Endothelial cell (in vitro differentiated cells): Measurements from ENCODE around the gene UBE2E2. TPM values are rescaled to one million over a fixed set of nuclear protein-coding genes. Genes with fewer than 3 reads are reported as not detected.
A peak's percentile ranks its signal among the peaks of the same experiment; 100 is the strongest.

ENCODE experiments used
- DNase-seq: peaks from one replicate; pipeline ENCODE4 v3.0.0; 2021; ENCODE audit warnings: low spot score
- H3K27ac Mint-ChIP-seq: one replicate; pipeline ENCODE4 v1.8.0; 2021; ENCODE audit warnings: mixed read lengths, inconsistent platforms; ENCODE audit not compliant: unreplicated experiment
- H3K27me3 Mint-ChIP-seq: one replicate; pipeline ENCODE4 v1.8.0; 2021; ENCODE audit warnings: mild to moderate bottlenecking, moderate library complexity, mixed read lengths, inconsistent platforms; ENCODE audit not compliant: unreplicated experiment
- H3K36me3 Mint-ChIP-seq: one replicate; pipeline ENCODE4 v1.8.0; 2021; ENCODE audit warnings: mild to moderate bottlenecking, low read depth, mixed read lengths, inconsistent platforms; ENCODE audit not compliant: unreplicated experiment
- H3K4me1 Mint-ChIP-seq: one replicate; pipeline ENCODE4 v1.8.0; 2021; ENCODE audit warnings: mild to moderate bottlenecking, mixed read lengths, inconsistent platforms; ENCODE audit not compliant: unreplicated experiment
- H3K4me3 Mint-ChIP-seq: one replicate; pipeline ENCODE4 v1.8.0; 2021; ENCODE audit warnings: mild to moderate bottlenecking, mixed read lengths, inconsistent platforms; ENCODE audit not compliant: unreplicated experiment
- H3K9me3 Mint-ChIP-seq: one replicate; pipeline ENCODE4 v1.8.0; 2021; ENCODE audit warnings: mixed read lengths, inconsistent platforms; ENCODE audit not compliant: unreplicated experiment
- total RNA-seq: library from RNA; stranded (reverse); fragmentation: NEBNext Ultra II Directional; extraction: Animal tissue kit (Norgen Biotek cat#: 25700); gene quantifications from one replicate; pipeline ENCODE4 v1.2.1, GENCODE V29; 2021; ENCODE audit not compliant: unreplicated experiment
- TF ChIP-seq, protein P1 (sequence below): fragments of 200-600 bp; sonication (generic); IDR thresholded peaks from one replicate; pipeline ENCODE4 v1.5.0; 2021; ENCODE audit warnings: antibody characterized with exemption; ENCODE audit not compliant: unreplicated experiment

UBE2E2 gene
- total RNA-seq, 1 donor from 2014 or later: 46.9 TPM

GRCh38 chr3:23435904-23436303 is 232.8 kb downstream of the UBE2E2 start:
- peaks cover 35% of the 10 kb centered on the region for H3K4me1 Mint-ChIP-seq
- no peak for DNase-seq
- no peaks in the 10 kb centered on the region for H3K27me3 Mint-ChIP-seq
- TF ChIP-seq, protein P1, sequence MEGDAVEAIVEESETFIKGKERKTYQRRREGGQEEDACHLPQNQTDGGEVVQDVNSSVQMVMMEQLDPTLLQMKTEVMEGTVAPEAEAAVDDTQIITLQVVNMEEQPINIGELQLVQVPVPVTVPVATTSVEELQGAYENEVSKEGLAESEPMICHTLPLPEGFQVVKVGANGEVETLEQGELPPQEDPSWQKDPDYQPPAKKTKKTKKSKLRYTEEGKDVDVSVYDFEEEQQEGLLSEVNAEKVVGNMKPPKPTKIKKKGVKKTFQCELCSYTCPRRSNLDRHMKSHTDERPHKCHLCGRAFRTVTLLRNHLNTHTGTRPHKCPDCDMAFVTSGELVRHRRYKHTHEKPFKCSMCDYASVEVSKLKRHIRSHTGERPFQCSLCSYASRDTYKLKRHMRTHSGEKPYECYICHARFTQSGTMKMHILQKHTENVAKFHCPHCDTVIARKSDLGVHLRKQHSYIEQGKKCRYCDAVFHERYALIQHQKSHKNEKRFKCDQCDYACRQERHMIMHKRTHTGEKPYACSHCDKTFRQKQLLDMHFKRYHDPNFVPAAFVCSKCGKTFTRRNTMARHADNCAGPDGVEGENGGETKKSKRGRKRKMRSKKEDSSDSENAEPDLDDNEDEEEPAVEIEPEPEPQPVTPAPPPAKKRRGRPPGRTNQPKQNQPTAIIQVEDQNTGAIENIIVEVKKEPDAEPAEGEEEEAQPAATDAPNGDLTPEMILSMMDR: no peak
- H3K27ac Mint-ChIP-seq: no peak overlapping the region
- H3K36me3 Mint-ChIP-seq: no peaks in the 10 kb centered on the region
- no peaks in the 10 kb centered on the region for H3K9me3 Mint-ChIP-seq
- no peak overlapping the region for H3K4me3 Mint-ChIP-seq

GRCh38 chr3:23437484-23438145 is 234.5 kb downstream of the UBE2E2 start:
- Mint-ChIP-seq H3K4me3 (no peak overlapping the region), H3K36me3 (no peaks in the 10 kb centered on the region), H3K4me1 (peaks cover 40% of the 10 kb centered on the region), H3K27ac (no peak overlapping the region), H3K9me3 (no peaks in the 10 kb centered on the region), H3K27me3 (no peaks in the 10 kb centered on the region)
- no peak for DNase-seq
- TF ChIP-seq, protein P1: no peak

- H3K36me3 Mint-ChIP-seq: no peaks in the 10 kb centered on the region
- H3K4me3 Mint-ChIP-seq: no peak overlapping the region
- TF ChIP-seq, protein P1: no peak
- peaks cover 48% of the 10 kb centered on the region for H3K4me1 Mint-ChIP-seq
- no peak for DNase-seq
- H3K27ac Mint-ChIP-seq: no peak overlapping the region
- H3K9me3 Mint-ChIP-seq: no peaks in the 10 kb centered on the region
- peaks cover 1% of the 10 kb centered on the region for H3K27me3 Mint-ChIP-seq
Measured at GRCh38 chr3:23438657-23439056, 235.5 kb downstream of the UBE2E2 start.

GRCh38 chr3:23439080-23439479 is 236.0 kb downstream of the UBE2E2 start:
- Mint-ChIP-seq H3K36me3 (no peaks in the 10 kb centered on the region), H3K27me3 (peaks cover 3% of the 10 kb centered on the region), H3K27ac (peak overlapping the region; percentile 65), H3K9me3 (no peaks in the 10 kb centered on the region), H3K4me1 (peaks cover 49% of the 10 kb centered on the region), H3K4me3 (no peak overlapping the region)
- DNase-seq: no peak
- TF ChIP-seq, protein P1: no peak

GRCh38 chr3:23440416-23441294 is 237.5 kb downstream of the UBE2E2 start:
- no peak overlapping the region for H3K4me3 Mint-ChIP-seq
- H3K36me3 Mint-ChIP-seq: no peaks in the 10 kb centered on the region
- no peak for DNase-seq
- peak overlapping the region; percentile 92 for H3K27ac Mint-ChIP-seq
- H3K27me3 Mint-ChIP-seq: peaks cover 3% of the 10 kb centered on the region
- no peaks in the 10 kb centered on the region for H3K9me3 Mint-ChIP-seq
- peaks cover 55% of the 10 kb centered on the region for H3K4me1 Mint-ChIP-seq
- TF ChIP-seq, protein P1: no peak
